ENCODE results near the gene HNRNPA2B1. TPM values are rescaled to one million over a fixed set of nuclear protein-coding genes. Genes with fewer than 3 reads are reported as not detected.
"Not testable (repeated sequence)": the region's sequence is repeated elsewhere in the genome, so short reads cannot be mapped to it uniquely, and the experiment has no call there.

The HNRNPA2B1 gene
- total and polyA plus RNA-seq, 2 donors, result 186 to 496 TPM

GRCh38 chr7:26202019-26202990 lies 1.8 kb upstream of the HNRNPA2B1 start:
- Histone ChIP-seq H3K4me3 (ENCODE audit: low read depth, low read length) (peak overlapping the region; percentile 100), H3K27ac (ENCODE audit: low read depth) (peak overlapping the region; percentile 98), H3K4me1 (ENCODE audit: insufficient read depth) (no peaks in the 10 kb centered on the region), H3K36me3 (ENCODE audit: insufficient read depth) (no peaks in the 10 kb centered on the region)
- no peak for DNase-seq (ENCODE audit: extremely low spot score)
- under 1% methylated on average over 68 of the region's 68 CpGs for WGBS

GRCh38 chr7:26201247-26202018 lies 887 bp upstream of the HNRNPA2B1 start, which contains the start of gene CBX3:
Gene CBX3, plus strand, starts transcription at chr7:26201745. Its CDS starts 1,254 bp downstream, at chr7:26202999.
- DNase-seq (ENCODE audit: extremely low spot score), result no peak
- H3K36me3 ChIP-seq (ENCODE audit: insufficient read depth), result peaks cover under 1% of the 10 kb centered on the region
- H3K4me3 ChIP-seq (ENCODE audit: low read depth, low read length), result peak within 1 kb of the TSS; percentile 100
- H3K27ac ChIP-seq (ENCODE audit: low read depth), result peak within 1 kb of the TSS; percentile 99
- H3K4me1 ChIP-seq (ENCODE audit: insufficient read depth), result no peaks in the 10 kb centered on the region
- WGBS, result 4% methylated on average over 86 of the region's 86 CpGs

- H3K27ac ChIP-seq (ENCODE audit: low read depth), result peak overlapping the region; percentile 99
- under 1% methylated on average over 29 of the region's 29 CpGs for WGBS
- DNase-seq (ENCODE audit: extremely low spot score), result no peak
- H3K36me3 ChIP-seq (ENCODE audit: insufficient read depth), result peaks cover 4% of the 10 kb centered on the region
- H3K4me3 ChIP-seq (ENCODE audit: low read depth, low read length), result peak overlapping the region; percentile 88
- H3K4me1 ChIP-seq (ENCODE audit: insufficient read depth), result no peaks in the 10 kb centered on the region
These were observed 505 bp downstream of the HNRNPA2B1 start for GRCh38 chr7:26200038-26200443.

- WGBS, result under 1% methylated on average over 36 of the region's 36 CpGs
- H3K4me3 ChIP-seq (ENCODE audit: low read depth, low read length), result peak overlapping the region; percentile 88
- peaks cover 8% of the 10 kb centered on the region for H3K36me3 ChIP-seq (ENCODE audit: insufficient read depth)
- DNase-seq (ENCODE audit: extremely low spot score), result peak; percentile 61
- peak overlapping the region; percentile 99 for H3K27ac ChIP-seq (ENCODE audit: low read depth)
- H3K4me1 ChIP-seq (ENCODE audit: insufficient read depth), result no peaks in the 10 kb centered on the region
These were observed 1.1 kb downstream of the HNRNPA2B1 start for GRCh38 chr7:26199301-26200037.

GRCh38 chr7:26198781-26199169 lies 1.8 kb downstream of the HNRNPA2B1 start:
- Histone ChIP-seq H3K4me3 (ENCODE audit: low read depth, low read length) (peak overlapping the region; percentile 88), H3K36me3 (ENCODE audit: insufficient read depth) (peaks cover 8% of the 10 kb centered on the region), H3K4me1 (ENCODE audit: insufficient read depth) (no peaks in the 10 kb centered on the region), H3K27ac (ENCODE audit: low read depth) (peak overlapping the region; percentile 45)
- no peak for DNase-seq (ENCODE audit: extremely low spot score)
- WGBS, result 1% methylated on average over 7 of the region's 7 CpGs

- H3K4me1 ChIP-seq (ENCODE audit: insufficient read depth), result no peaks in the 10 kb centered on the region
- no peak for DNase-seq (ENCODE audit: extremely low spot score)
- under 1% methylated on average over 6 of the region's 6 CpGs for WGBS
- peak overlapping the region; percentile 45 for H3K27ac ChIP-seq (ENCODE audit: low read depth)
- peak overlapping the region; percentile 88 for H3K4me3 ChIP-seq (ENCODE audit: low read depth, low read length)
- peaks cover 11% of the 10 kb centered on the region for H3K36me3 ChIP-seq (ENCODE audit: insufficient read depth)
These were observed 2.3 kb downstream of the HNRNPA2B1 start for GRCh38 chr7:26198133-26198780.

GRCh38 chr7:26197153-26198115 lies 3.1 kb downstream of the HNRNPA2B1 start:
- Histone ChIP-seq H3K27ac (ENCODE audit: low read depth) (no peak overlapping the region), H3K4me3 (ENCODE audit: low read depth, low read length) (no peak overlapping the region), H3K36me3 (ENCODE audit: insufficient read depth) (peaks cover 13% of the 10 kb centered on the region), H3K4me1 (ENCODE audit: insufficient read depth) (no peaks in the 10 kb centered on the region)
- DNase-seq (ENCODE audit: extremely low spot score), result no peak
- WGBS, result 18% methylated on average over 5 of the region's 5 CpGs

GRCh38 chr7:26195867-26196657 lies 4.5 kb downstream of the HNRNPA2B1 start:
- Histone ChIP-seq H3K27ac (ENCODE audit: low read depth) (no peak overlapping the region), H3K4me1 (ENCODE audit: insufficient read depth) (no peaks in the 10 kb centered on the region), H3K4me3 (ENCODE audit: low read depth, low read length) (no peak overlapping the region), H3K36me3 (ENCODE audit: insufficient read depth) (peaks cover 18% of the 10 kb centered on the region)
- DNase-seq (ENCODE audit: extremely low spot score), result no peak
- 67% methylated on average over 10 of the region's 10 CpGs for WGBS

- Histone ChIP-seq H3K36me3 (ENCODE audit: insufficient read depth) (peaks cover 22% of the 10 kb centered on the region), H3K27ac (ENCODE audit: low read depth) (no peak overlapping the region), H3K4me1 (ENCODE audit: insufficient read depth) (no peaks in the 10 kb centered on the region), H3K4me3 (ENCODE audit: low read depth, low read length) (no peak overlapping the region)
- WGBS, result 78% methylated on average over 5 of the region's 5 CpGs
- no peak for DNase-seq (ENCODE audit: extremely low spot score)
These were observed 5.4 kb downstream of the HNRNPA2B1 start for GRCh38 chr7:26195182-26195581.

GRCh38 chr7:26194764-26195163 lies 5.8 kb downstream of the HNRNPA2B1 start:
- 71% methylated on average over 11 of the region's 11 CpGs for WGBS
- not testable (repeated sequence) for DNase-seq (ENCODE audit: extremely low spot score); H3K27ac ChIP-seq (ENCODE audit: low read depth); H3K4me3 ChIP-seq (ENCODE audit: low read depth, low read length); H3K4me1 ChIP-seq (ENCODE audit: insufficient read depth)
- peaks cover 22% of the 10 kb centered on the region for H3K36me3 ChIP-seq (ENCODE audit: insufficient read depth)

GRCh38 chr7:26193432-26194207 lies 6.9 kb downstream of the HNRNPA2B1 start:
- DNase-seq (ENCODE audit: extremely low spot score), result no peak
- H3K4me3 ChIP-seq (ENCODE audit: low read depth, low read length), result no peak overlapping the region
- H3K27ac ChIP-seq (ENCODE audit: low read depth), result peak overlapping the region; percentile 67
- WGBS, result 70% methylated on average over 8 of the region's 8 CpGs
- H3K4me1 ChIP-seq (ENCODE audit: insufficient read depth), result no peaks in the 10 kb centered on the region
- peaks cover 29% of the 10 kb centered on the region for H3K36me3 ChIP-seq (ENCODE audit: insufficient read depth)

All from urinary bladder (tissue), 4 donors.